Vagina (tissue), 2 donors: ENCODE results near the gene CCDC194. TPM values are rescaled to one million over a fixed set of nuclear protein-coding genes. Genes with fewer than 3 reads are reported as not detected.

Experiments
- DNase-seq, 2 donors: peaks; one replicate each; pipeline ENCODE4 v3.0.0-alpha.2; 2017; ENCODE audit errors: extremely low spot score in 2 of 2
- H3K27ac ChIP-seq: fragments of 200-600 bp; sonication (generic); one replicate; pipeline ENCODE4 v1.5.1; 2019
- H3K27me3 ChIP-seq: fragments of 200-600 bp; sonication (generic); one replicate; pipeline ENCODE4 v1.5.1; 2019
- H3K36me3 ChIP-seq, 2 donors: fragments of 200-600 bp; sonication (generic); one replicate each; pipeline ENCODE4 v1.5.1; 2017 to 2019
- H3K4me1 ChIP-seq: fragments of 200-600 bp; sonication (generic); one replicate; pipeline ENCODE4 v1.5.1; 2019
- H3K4me3 ChIP-seq, 2 donors: fragments of 200-600 bp; sonication (generic); 1 replicate in 1 of 2; 2 replicates in 1 of 2; pipeline ENCODE4 v1.5.1; 2016 to 2019
- H3K9me3 ChIP-seq: fragments of 200-600 bp; sonication (generic); one replicate; pipeline ENCODE4 v1.5.1; 2019
- POLR2A ChIP-seq, 2 donors: fragments of 450-650 bp; IDR thresholded peaks; one replicate each; pipeline ENCODE4 v1.6.1; 2017; ENCODE audit warnings: antibody characterized with exemption in 2 of 2, mild to moderate bottlenecking in 2 of 2, moderate library complexity in 2 of 2
- POLR2AphosphoS5 ChIP-seq, 2 donors: sonication (generic); formaldehyde crosslinking; IDR thresholded peaks; one replicate each; pipeline ENCODE4 v1.9.0; 2017; ENCODE audit warnings: antibody characterized with exemption in 2 of 2, mild to moderate bottlenecking in 2 of 2, low read depth in 1 of 2; ENCODE audit not compliant: insufficient read depth in 1 of 2
- intact Hi-C: fragments of 100-400 bp; cut with DNase I; formaldehyde crosslinking; loops from one replicate; pipeline ENCODE4 v1.15.1; 2023
- total RNA-seq: library from RNA; depleted of rRNA; stranded (reverse); fragments of >200 nt; gene quantifications from one replicate; pipeline ENCODE4 v1.2.3, GENCODE V29; 2016
- TF ChIP-seq, protein P1 (sequence below), 3 experiments: fragments of 450-650 bp in 2 of 3; fragments of 200-600 bp in 1 of 3; sonication (generic) in 1 of 3; IDR thresholded peaks; one replicate each; pipeline ENCODE4 v1.5.1; 2017 to 2019; ENCODE audit warnings: antibody characterized with exemption in 3 of 3, mild to moderate bottlenecking in 2 of 3, moderate library complexity in 2 of 3

CCDC194 gene
- total RNA-seq, 1 donor from 2014 or later = not detected

DNA sequence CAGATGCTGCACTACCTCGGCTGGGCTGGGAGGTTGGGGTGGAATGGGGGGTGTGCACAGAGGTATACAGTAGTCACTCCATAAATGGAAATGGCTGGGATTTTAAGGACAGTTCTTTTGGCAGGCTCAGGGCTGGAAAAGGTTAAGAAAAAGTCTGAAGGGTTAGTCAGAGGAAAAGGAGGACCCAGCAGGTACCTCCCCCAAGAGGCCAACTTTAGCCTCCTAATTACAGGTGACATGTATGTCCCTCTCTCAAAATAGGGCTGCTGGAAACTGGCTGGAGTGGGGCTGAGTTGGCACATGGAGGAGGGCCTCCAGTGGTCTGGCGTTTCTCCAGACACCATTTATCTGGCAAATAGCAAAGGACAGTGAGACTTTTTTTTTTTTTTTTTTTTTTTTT lies 994 bp downstream of the CCDC194 start:
- TF ChIP-seq POLR2A (IDR thresholded peaks at IDR 0.05) (no peak), POLR2AphosphoS5 (IDR thresholded peaks at IDR 0.05; ENCODE audit: insufficient read depth in 1 of 2, low read depth in 1 of 2) (no peak)
- TF ChIP-seq, protein P1, sequence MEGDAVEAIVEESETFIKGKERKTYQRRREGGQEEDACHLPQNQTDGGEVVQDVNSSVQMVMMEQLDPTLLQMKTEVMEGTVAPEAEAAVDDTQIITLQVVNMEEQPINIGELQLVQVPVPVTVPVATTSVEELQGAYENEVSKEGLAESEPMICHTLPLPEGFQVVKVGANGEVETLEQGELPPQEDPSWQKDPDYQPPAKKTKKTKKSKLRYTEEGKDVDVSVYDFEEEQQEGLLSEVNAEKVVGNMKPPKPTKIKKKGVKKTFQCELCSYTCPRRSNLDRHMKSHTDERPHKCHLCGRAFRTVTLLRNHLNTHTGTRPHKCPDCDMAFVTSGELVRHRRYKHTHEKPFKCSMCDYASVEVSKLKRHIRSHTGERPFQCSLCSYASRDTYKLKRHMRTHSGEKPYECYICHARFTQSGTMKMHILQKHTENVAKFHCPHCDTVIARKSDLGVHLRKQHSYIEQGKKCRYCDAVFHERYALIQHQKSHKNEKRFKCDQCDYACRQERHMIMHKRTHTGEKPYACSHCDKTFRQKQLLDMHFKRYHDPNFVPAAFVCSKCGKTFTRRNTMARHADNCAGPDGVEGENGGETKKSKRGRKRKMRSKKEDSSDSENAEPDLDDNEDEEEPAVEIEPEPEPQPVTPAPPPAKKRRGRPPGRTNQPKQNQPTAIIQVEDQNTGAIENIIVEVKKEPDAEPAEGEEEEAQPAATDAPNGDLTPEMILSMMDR (IDR thresholded peaks at IDR 0.05) = no peak
- Histone ChIP-seq H3K27me3 (no peaks in the 10 kb centered on the region), H3K4me1 (peaks cover 10% of the 10 kb centered on the region), H3K9me3 (no peaks in the 10 kb centered on the region), H3K4me3 (no peak overlapping the region), H3K27ac (no peak overlapping the region), H3K36me3 (no peaks in the 10 kb centered on the region)
- intact Hi-C loops = no loop called here
- no peak for DNase-seq

DNA sequence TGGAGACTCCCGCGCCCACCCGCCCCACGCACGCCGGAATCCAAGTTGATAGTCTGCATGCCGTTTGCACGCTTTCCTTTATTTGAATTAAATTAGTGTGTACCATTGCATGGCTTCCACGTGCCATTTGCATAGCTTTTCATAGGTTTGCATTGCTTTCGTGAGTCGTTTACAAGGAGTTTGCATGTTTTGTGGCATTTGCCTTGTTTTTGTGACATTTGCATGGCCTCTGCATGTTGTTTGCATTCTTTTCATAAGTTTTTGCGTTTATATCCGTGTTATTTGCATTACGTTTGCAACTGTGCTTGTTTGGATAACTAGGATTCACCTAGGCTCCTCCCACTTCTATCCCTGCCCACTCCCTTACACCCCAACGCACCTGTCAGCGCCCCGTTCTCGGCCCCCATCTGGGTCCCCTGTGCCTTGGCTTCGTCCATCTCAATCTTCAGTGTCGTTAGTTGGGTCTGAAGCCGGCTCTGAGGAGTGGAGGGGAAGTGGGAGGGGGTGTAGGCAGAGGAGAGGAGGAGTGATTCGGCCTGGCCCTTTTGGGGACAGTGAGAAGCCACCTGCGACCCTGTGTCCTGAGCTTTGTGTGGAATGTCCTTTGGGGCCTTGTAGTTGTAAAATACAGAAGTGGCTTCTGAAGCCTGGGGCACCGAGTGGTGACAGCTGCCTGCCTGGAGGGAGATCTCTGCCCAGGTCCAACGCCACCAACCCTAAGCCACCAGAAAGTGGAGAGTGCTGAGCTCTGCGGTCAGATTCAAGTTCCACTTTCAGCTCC lies 2.4 kb downstream of the CCDC194 start:
- Histone ChIP-seq H3K4me1 (peaks cover 10% of the 10 kb centered on the region), H3K9me3 (no peaks in the 10 kb centered on the region), H3K27me3 (no peaks in the 10 kb centered on the region), H3K36me3 (no peaks in the 10 kb centered on the region), H3K27ac (no peak overlapping the region), H3K4me3 (peak overlapping the region; percentile 44 to 54)
- DNase-seq = no peak
- TF ChIP-seq, protein P1 (IDR thresholded peaks at IDR 0.05) = no peak
- TF ChIP-seq POLR2A (IDR thresholded peaks at IDR 0.05) (no peak), POLR2AphosphoS5 (IDR thresholded peaks at IDR 0.05; ENCODE audit: insufficient read depth in 1 of 2, low read depth in 1 of 2) (no peak)
- intact Hi-C loops = loop anchor here (2.0 kb wide), 1 partner anchor 99 kb away; no protein-coding TSS in a partner anchor

DNA sequence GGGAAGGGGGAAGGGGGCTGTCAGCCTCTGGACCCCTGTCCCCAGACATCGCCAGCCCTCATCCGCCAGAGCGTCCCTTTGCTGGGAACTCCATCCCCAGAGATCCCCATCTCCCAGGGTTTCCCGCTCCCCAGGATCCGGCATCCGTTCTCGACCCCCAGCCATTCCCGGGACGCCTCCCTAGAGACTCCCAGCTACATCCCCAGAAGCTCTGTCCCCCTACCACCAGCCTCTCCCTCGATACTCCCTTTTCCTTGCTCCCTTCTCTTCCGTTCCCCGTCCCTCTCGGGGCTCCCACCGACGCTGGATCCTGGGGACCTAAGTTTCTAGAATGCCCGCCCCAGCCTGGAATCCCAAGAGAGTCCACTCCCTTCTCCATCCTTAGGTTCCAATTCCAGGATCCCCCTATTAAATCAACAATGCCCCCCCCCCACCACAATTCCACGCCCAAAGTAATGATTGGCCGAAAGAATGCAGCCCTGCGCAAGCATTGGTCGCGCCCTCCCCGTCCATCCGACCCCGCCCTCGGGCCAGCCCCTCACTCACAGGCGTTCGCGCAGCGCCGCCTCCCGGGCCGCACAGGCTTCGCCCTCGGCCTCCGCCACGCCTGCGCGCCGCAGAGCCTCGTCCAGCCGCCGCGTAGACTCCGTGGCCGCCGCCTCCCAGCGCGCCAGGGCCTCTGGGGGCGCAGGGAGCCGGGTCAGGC lies 3.2 kb downstream of the CCDC194 start:
- Histone ChIP-seq H3K9me3 (no peaks in the 10 kb centered on the region), H3K36me3 (no peaks in the 10 kb centered on the region), H3K27ac (no peak overlapping the region), H3K27me3 (no peaks in the 10 kb centered on the region), H3K4me1 (peaks cover 10% of the 10 kb centered on the region), H3K4me3 (peak overlapping the region; percentile 44 to 54)
- DNase-seq = no peak
- intact Hi-C loops = loop anchor here (2.0 kb wide), 1 partner anchor 98 kb away; no protein-coding TSS in a partner anchor
- TF ChIP-seq POLR2A (IDR thresholded peaks at IDR 0.05) = no peak
- peak in 1 of 2 donors; percentile 52 for TF ChIP-seq POLR2AphosphoS5 (IDR thresholded peaks at IDR 0.05; ENCODE audit: insufficient read depth in 1 of 2, low read depth in 1 of 2)
- TF ChIP-seq, protein P1 (IDR thresholded peaks at IDR 0.05) = peak; percentile 57 to 64 (median 61)

DNA sequence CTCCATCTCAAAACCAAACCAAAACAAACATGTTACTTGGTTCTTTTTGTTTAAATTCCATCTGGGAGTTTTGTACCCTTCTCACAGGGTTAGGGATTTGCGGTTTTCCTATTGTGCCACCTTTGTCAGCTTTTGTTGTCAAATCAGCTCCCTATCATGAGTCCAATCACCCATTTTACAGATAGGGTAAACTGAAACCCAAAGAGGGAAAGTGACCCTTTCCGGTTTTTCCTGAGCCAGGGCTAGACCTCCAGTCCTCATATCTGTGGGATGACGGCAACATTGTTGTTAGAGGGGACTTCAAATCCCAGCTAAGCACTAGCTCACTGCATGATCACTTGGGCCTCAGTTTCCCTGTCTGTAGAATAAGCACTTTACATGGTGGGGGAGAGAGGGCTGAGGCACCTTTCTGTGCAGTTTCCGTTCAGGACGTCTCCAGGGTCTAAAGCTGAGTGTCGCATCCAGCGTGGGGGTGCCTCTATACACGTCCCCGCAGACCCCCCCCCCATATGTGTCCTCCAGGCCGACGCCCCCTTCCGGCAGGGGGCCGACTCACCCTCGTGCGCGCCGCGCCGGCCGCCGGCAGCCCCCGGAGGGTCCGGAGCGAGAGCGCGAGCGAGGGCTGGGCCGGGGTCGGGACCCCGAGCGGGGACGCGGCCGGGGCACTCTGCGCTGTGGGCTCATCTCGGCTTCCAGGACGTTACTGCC lies 3.9 kb downstream of the CCDC194 start:
- no peak for DNase-seq
- peak overlapping the region; percentile 44 to 54 for H3K4me3 ChIP-seq
- H3K9me3 ChIP-seq = no peaks in the 10 kb centered on the region
- no peak overlapping the region for H3K27ac ChIP-seq
- H3K4me1 ChIP-seq = peaks cover 10% of the 10 kb centered on the region
- H3K27me3 ChIP-seq = no peaks in the 10 kb centered on the region
- H3K36me3 ChIP-seq = no peaks in the 10 kb centered on the region
- TF ChIP-seq POLR2AphosphoS5 (IDR thresholded peaks at IDR 0.05; ENCODE audit: insufficient read depth in 1 of 2, low read depth in 1 of 2) (no peak), POLR2A (IDR thresholded peaks at IDR 0.05) (no peak)
- TF ChIP-seq, protein P1 (IDR thresholded peaks at IDR 0.05) = no peak
- intact Hi-C loops = loop anchor here (2.0 kb wide), 1 partner anchor 97 kb away; no protein-coding TSS in a partner anchor
